ENCODE measurements around the gene ZNF292. TPM values are rescaled to one million over a fixed set of nuclear protein-coding genes. Genes with fewer than 3 reads are reported as not detected.

ZNF292 gene
- total RNA-seq, 1 experiment from 2014 or later, result 34.1 TPM

- TF ChIP-seq EZH2 (IDR thresholded peaks at IDR 0.05; ENCODE audit: low read depth) (no peak), CTCF (conservative IDR thresholded peaks at IDR 0.05) (no peak)
- H3K27ac ChIP-seq, result no peak overlapping the region
- no TSS peak for BruUV-seq (replicated peaks)
- intact Hi-C loops (cut with micrococcal nuclease; ENCODE audit: unreplicated experiment), result no loop called here
- H3K27me3 ChIP-seq (ENCODE audit: insufficient read depth, low read depth), result no peaks in the 10 kb centered on the region
- H3K36me3 ChIP-seq (ENCODE audit: low read depth), result peaks cover 5% of the 10 kb centered on the region; the same call in 1 of the 2 replicates
- no peaks in the 10 kb centered on the region for H3K79me2 ChIP-seq (ENCODE audit: low read depth)
- no peaks in the 10 kb centered on the region for H4K20me1 ChIP-seq (ENCODE audit: insufficient read depth)
- H2AFZ ChIP-seq, result no peak overlapping the region
- ChIA-PET POLR2A (ENCODE audit: unreplicated experiment) (no interaction called here), CTCF (no interaction called here)
- no peaks in the 10 kb centered on the region for H3K4me1 ChIP-seq (replicated peaks; ENCODE audit: insufficient read depth)
- no peak overlapping the region for H3K4me2 ChIP-seq
- H3K9me3 ChIP-seq (ENCODE audit: insufficient read depth, low read depth), result no peaks in the 10 kb centered on the region
- H3F3A ChIP-seq (ENCODE audit: insufficient read depth, low read depth), result no peaks in the 10 kb centered on the region
- no peak overlapping the region for H3K4me3 ChIP-seq
- H3K9me2 ChIP-seq (ENCODE audit: insufficient read depth), result no peaks in the 10 kb centered on the region
- no peak for DNase-seq
Measured at GRCh38 chr6:87251725-87252124, 96.4 kb downstream of the ZNF292 start.

GRCh38 chr6:87257046-87257445 is 101.7 kb downstream of the ZNF292 start:
- H3K79me2 ChIP-seq (ENCODE audit: low read depth), result no peaks in the 10 kb centered on the region
- no peaks in the 10 kb centered on the region for H3K27me3 ChIP-seq (ENCODE audit: insufficient read depth, low read depth)
- TF ChIP-seq EZH2 (IDR thresholded peaks at IDR 0.05; ENCODE audit: low read depth) (no peak), CTCF (conservative IDR thresholded peaks at IDR 0.05) (no peak)
- H3K9me3 ChIP-seq (ENCODE audit: insufficient read depth, low read depth), result no peaks in the 10 kb centered on the region
- H3K27ac ChIP-seq, result no peak overlapping the region
- H3K4me1 ChIP-seq (replicated peaks; ENCODE audit: insufficient read depth), result no peaks in the 10 kb centered on the region
- POLR2A ChIA-PET (ENCODE audit: unreplicated experiment), result no interaction called here
- CTCF ChIA-PET, result no interaction called here
- peaks cover 9% of the 10 kb centered on the region; the same call in 1 of the 2 replicates for H3K36me3 ChIP-seq (ENCODE audit: low read depth)
- no TSS peak for BruUV-seq (replicated peaks)
- no peaks in the 10 kb centered on the region for H3F3A ChIP-seq (ENCODE audit: insufficient read depth, low read depth)
- no peak overlapping the region for H2AFZ ChIP-seq
- no peak for DNase-seq
- no peaks in the 10 kb centered on the region for H4K20me1 ChIP-seq (ENCODE audit: insufficient read depth)
- H3K9me2 ChIP-seq (ENCODE audit: insufficient read depth), result no peaks in the 10 kb centered on the region
- no peak overlapping the region for H3K4me3 ChIP-seq
- no peak overlapping the region for H3K4me2 ChIP-seq
- intact Hi-C loops (cut with micrococcal nuclease; ENCODE audit: unreplicated experiment), result no loop called here

DNA sequence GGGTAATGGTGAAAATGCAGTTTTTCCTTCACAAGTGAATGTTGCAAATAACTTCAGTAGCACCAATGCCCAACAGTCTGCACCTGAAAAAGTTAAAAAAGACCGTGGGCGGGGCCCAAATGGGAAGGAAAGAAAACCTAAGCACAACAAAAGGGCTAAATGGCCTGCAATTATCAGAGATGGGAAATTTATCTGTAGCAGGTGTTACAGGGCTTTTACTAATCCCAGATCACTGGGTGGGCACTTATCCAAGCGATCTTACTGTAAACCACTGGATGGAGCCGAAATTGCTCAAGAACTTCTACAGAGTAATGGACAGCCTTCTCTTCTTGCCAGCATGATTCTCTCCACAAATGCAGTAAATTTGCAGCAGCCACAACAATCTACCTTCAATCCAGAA is 102.2 kb downstream of the ZNF292 start:
- Histone ChIP-seq H3K4me1 (replicated peaks; ENCODE audit: insufficient read depth) (no peaks in the 10 kb centered on the region), H4K20me1 (ENCODE audit: insufficient read depth) (no peaks in the 10 kb centered on the region), H3K9me2 (ENCODE audit: insufficient read depth) (no peaks in the 10 kb centered on the region), H3K79me2 (ENCODE audit: low read depth) (no peaks in the 10 kb centered on the region), H3K4me2 (no peak overlapping the region), H3K9me3 (ENCODE audit: insufficient read depth, low read depth) (no peaks in the 10 kb centered on the region), H2AFZ (no peak overlapping the region), H3K36me3 (ENCODE audit: low read depth) (peaks cover 9% of the 10 kb centered on the region; the same call in 1 of the 2 replicates), H3K27me3 (ENCODE audit: insufficient read depth, low read depth) (no peaks in the 10 kb centered on the region), H3K27ac (no peak overlapping the region), H3K4me3 (no peak overlapping the region), H3F3A (ENCODE audit: insufficient read depth, low read depth) (no peaks in the 10 kb centered on the region)
- BruUV-seq (replicated peaks), result no TSS peak
- POLR2A ChIA-PET (ENCODE audit: unreplicated experiment), result no interaction called here
- intact Hi-C loops (cut with micrococcal nuclease; ENCODE audit: unreplicated experiment), result no loop called here
- TF ChIP-seq EZH2 (IDR thresholded peaks at IDR 0.05; ENCODE audit: low read depth) (no peak), CTCF (conservative IDR thresholded peaks at IDR 0.05) (no peak)
- DNase-seq, result no peak
- CTCF ChIA-PET, result no interaction called here

Measured in PC-9 (cell line).